Activated CD8-positive, alpha-beta memory T cell treated with anti-CD3 and anti-CD28 coated beads for 1 hour (primary cell): Measurements from ENCODE around the gene KIAA1671.

Experiments
- DNase-seq, 2 donors: peaks; one replicate each; pipeline ENCODE4 v3.0.0-alpha.2; 2020; ENCODE audit warnings: low read depth in 1 of 2; ENCODE audit errors: extremely low read depth in 1 of 2

The KIAA1671 gene

DNA sequence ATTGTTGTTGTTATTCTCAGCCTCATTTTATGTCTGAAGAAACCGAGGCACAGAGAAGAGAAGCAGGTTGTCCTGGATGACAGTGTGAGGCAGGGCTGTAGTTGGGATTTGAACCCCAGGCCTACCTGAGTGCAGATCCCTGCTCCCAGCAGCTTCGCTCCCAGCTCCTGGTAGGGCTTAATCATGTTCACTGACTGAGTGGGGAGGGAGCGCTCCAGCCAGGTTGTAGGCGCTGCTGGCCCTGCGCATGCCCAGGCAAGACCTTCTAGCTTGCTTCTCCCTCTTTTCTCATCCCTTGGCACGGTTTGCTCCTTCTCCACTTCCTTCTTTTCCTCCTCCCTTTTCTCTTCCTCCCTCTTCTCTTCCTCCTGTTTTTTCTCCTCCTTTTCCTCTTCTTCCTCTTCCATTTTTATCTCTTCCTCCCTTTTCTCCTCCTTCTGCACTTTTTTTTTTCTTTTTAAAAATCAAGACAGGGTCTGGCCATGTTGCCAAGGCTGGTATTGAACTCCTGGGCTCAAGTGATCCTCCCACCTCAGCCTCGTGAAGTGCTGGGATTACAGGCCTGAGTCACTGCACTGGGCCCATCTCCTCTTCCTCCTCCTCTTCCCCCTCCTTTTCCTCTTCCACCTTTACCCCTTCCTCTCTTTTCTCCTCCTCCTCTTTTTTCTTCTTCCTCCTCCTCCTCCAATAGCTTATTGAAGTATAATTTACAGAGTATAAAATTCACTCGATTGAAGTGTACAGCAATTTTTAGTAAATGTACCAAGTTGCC is 109.3 kb downstream of the KIAA1671 start:
- DNase-seq: no peak

DNA sequence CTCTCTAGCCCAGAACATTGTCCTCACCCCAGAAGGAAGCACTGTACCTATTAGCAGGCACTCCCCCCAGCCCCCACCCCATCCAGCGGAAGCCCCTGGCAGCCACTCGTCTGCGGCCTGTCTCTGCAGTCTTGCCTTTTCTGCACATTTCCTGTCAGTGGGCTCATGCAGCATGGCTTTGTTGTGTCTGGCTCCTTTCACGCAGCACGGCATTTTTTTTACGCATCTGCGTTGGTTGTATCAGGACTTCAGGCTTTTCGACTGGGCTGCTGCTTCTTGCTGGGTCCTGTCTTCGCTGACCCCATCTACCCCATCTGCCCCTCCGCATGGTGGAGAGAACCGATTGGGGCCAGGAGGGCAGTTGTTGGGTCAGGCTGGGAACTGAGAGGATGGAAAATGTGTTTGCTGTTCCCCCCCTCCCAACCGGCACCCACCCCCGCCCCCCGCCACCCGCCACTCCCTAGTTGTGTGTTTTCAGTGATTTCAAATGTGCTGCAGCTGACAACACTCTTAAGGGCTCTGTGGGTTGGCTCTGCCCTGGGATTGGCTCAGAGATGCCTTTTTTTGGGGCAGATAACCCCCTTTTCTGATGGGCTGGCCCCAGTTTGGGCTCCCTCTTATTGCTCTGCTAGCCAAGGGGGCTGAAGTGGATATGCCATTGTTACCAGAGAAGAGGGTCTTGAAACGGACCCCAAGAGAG is 110.0 kb downstream of the KIAA1671 start:
- DNase-seq: peak; percentile 51 to 74

DNA sequence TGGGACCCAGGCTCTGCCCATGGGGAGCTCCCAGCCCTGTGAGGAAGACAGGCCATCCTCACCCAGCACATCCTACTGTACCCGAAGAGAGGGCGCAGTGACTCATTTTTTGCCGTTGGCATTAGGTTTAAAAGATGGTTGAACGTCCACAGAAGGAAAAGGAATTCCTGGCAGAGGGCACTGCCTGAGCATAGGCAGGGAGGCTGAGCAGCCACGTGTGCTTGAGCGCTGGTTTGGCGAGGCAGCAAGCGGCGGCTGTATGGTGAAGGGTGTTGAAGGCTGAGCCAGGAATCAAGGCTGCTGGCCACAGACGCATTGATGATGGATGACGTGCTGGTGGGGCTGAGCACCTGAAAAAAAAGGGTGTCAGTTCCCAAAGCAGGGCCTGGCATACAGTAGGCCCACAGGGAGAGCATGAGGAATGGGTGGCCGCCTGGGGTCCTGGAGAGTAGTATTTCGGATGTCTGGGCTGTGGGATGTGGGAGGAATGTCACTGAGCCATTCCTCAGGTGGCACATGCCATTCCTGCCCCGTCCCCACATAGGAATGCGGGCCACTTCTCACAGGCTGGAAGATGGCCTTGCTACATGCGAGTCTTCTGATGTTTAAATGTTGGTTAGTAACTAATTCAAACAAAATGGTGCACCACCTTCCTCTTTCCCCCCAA is 112.5 kb downstream of the KIAA1671 start:
- DNase-seq: no peak

DNA sequence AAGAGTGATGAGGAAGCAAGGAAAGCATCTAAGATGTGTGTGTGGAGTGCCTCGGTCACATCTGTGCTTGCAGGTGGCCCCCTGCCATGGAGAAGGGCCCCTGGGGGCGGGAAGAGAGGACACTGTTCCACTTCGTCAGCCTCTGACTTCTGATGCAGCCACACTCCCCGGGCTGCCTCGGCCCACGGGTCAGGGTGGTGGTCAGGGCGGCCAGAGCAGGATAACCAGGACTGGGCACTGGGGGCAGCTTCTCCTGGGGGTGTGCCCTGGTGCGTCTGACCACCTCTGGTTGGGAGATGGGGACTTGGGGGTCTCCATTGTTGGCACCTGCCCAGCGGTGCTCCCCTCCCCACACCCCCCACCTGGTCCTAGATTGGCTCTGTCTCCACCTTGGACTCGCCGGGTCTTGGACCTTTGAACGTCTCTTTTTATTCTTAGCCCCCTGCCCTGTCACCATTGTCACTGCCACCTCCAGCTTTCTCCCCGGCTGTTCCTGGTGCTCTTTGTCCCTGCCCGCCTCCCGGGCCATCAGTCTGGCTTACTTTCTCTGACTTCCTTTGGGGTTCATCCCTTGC is 114.4 kb downstream of the KIAA1671 start:
- DNase-seq: no peak

DNA sequence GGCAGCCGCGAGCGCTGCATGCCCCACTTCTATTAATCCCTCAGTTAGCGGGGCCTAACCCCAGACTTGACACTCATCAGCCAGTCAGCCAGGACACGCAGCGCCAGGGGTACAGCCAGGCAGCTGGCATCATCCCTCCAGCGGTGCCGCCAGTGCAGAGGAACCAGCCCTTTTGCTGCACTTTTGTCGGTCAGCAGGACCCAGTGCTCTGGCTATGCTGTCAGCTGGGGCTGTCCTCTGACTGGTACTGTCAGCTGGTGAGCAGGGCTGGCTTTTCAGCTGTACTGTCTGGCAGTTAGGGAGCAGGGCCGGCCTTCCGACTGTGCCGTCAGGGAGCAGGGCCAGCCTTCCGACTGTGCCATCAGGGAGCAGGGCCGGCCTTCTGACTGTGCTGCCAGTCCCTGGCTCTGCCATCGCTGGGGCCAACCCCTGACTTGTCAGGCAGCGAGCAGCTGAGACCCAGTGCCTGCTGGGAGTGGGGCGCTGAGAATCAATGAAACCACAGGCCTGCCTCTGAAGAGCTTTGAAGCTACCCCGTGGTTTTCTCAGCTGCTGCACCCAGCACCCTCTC is 115.4 kb downstream of the KIAA1671 start:
- peak; percentile 49 to 70 for DNase-seq

DNA sequence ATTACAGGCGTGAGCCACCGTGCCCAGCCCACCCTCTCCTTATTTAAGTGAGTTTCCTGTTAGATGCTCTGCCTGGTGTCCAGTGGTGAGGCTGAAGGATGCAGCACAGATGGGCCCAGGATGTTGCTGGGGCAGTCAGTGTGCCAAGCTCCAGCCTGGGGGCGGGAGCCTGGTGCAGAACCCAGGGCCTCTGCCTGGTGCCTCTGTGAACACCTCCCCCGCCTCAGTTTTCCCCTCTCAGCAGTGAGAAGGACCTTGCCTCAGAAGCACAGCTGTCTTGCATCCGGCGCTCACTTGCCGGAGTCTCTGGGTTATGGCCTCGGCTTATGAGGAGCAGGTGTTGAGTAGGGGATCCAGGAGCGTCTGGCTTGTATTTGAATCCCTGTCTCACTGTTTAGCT is 116.2 kb downstream of the KIAA1671 start:
- no peak for DNase-seq

DNA sequence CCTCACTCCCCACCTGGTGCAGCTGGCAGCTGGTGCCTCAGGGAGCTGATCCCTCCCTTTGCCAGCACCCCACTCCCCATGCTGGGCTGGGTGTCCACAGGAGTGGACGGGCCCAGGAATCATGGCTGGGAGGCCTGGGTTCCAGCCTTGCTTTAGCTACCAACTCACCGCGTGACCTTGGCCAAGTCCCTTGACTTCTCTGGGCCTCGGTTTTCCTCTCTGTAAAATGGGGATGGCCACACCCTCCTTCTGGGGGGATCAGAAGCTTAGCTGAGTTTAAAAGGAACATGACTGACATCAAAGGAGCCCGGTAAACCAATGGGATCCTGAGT is 116.9 kb downstream of the KIAA1671 start:
- DNase-seq: no peak

DNA sequence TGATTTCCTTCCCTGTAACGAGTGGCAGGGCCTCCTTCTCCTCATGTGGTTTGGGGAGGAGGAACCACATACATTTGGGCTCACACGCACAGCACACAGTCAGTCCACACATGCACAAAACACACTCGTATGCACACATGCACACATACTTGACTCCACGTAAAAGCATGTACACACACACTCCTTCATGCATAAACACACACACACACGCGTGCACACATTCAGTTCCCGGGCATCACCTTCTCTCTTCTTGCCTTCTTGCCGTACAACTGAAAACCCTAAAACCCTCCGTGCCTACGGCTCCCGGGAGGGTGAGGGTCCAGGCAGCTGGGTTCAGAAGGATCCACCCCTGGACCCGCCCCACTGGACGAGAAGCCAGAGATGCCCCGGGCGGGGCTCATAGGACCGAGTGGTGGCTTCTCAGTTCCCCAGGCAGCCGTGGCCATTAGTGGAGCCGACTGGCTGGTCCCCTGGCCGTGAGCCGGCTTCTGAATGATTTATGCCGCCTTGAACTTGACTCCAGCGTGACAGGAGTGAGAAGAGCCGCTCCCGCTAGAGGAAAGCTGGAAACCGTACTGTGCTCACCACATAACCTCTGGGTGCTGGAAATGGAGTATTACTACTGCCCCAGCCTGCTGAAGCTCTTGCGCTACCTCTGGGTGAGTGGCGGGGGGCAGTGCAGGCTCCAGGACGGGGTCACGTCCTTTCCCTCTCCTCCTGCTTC is 117.4 kb downstream of the KIAA1671 start:
- no peak for DNase-seq

DNA sequence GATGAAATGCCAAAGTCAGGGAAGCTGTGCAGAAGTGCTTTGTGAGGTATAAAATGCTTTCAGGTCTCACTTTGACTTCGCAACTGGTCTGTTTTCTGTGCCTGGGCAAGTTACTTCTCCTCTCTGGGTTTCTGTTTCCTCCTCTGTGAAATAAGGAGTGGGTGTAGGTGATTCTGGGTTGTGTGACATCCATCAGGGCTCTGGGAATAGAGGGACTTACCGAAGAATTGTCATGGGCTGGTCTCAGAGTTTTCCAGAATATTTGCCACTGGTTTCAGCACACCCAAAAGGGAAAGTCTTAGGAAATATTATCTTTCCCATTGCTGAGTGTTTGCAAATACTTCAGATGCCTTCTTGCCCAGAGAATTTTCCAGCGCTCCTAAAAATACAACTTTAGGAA is 118.4 kb downstream of the KIAA1671 start:
- no peak for DNase-seq

DNA sequence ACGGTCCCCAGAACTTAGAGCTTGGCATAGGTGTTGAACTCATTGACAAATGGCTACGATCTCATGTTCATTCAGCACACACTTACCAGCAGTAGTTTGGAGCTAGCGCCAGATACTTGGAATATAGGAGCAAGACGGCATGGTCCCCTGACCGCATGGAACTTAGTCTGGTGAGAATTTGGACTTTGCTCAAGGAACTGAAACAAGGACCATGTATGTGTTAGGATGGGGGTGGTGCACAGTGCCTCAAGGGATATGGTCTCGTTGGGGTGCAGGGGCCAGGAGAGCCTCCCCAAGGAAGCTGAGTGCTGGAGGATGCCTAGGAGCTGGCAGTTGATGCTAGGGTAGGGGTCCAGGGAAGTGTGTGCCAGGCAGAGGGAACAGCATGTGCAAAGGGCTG is 119.2 kb downstream of the KIAA1671 start:
- no peak for DNase-seq

DNA sequence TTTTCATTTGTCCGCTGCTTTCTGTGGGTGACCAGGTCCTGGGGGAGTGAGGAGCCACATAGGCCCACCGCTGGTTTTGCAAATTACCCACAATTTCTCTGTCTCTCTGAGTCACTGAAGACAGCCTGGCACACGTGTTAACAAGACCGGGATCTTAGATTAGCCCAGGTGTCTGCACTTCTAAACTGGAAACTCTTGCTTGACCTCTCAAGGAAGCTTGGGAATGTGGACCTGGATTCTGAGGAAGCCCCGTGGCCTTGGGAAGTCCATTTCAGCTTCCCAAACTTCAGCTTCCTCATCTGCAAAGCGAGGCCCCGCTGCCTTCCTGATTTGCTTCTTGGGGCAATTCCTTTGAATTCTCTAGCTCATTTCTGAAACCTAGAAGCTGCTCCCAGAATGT is 119.9 kb downstream of the KIAA1671 start:
- no peak for DNase-seq

DNA sequence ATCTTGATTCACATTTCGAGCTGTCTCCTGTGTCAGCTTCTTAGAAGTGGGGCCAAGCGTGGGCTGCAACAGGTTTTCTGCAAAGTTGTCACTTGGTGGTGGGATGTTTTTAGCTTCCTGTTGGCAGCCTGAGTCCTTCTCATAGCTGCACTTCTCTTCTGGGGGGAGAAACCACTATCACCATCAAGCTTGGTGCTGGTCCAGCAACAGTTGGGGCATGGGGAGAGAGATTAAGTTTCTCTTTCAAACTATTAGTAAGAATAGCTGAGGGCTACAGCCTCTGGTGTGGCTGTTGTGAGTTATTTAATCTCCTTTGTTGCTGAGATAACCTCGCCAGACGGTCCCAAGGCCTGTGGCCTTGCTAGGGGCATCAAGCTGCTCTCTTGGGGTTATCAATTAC is 123.8 kb downstream of the KIAA1671 start:
- DNase-seq: no peak

DNA sequence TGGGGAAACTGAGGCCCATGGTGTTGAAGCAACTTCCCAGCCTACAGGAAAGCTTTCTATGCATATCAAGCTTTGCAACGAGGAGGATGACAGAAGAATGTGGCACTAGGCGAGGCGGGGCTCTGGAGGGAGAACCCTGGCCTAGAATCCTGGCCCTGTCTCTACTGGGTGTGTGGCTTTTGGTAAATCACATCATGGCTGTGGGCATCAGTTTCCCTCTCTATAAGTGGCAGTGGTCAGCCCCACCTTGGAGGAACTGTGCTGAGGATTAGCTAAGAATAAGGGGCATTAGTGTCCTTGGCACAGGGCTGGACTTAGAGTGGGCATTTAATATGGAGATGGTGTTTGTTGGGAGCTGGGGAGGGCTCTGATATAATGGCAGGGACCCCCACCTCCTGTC is 124.5 kb downstream of the KIAA1671 start:
- no peak for DNase-seq

DNA sequence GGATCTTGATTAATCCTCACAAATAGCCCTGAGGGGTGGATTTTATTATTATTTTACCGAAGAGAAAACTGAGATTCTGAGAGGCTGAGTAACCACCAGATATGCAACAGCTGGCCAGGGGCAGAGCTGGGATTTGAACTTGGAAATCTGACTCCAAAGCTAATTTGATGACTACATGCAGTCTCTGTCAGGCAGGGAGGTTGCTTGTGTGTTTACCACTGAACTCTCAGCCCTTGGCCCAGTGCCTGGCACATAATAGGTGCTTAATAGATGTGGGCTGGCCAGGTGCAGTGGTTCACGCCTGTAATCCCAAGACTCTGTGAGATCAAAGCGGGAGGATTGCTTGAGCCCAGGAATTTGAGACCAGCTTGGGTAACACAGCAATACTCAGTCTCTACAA is 125.4 kb downstream of the KIAA1671 start:
- DNase-seq: no peak

DNA sequence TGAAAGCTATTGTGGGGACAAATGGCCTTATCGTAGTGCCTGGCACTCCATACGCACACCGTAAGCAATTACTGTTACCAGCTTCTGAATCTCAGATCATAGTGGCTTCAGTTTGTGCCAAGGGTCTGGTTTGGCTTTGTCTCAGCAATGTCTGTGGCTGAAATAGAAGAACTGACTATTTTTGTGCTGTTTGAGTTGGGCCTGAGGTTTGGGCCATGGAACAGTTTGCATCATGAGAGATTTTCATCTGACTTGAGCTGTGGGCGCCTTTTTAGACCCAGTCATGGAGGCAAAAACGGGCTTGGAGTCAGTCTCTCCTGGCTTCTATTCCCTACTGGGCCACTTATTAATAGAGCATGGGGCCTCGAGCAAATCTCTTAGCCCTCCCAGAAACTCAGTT is 126.1 kb downstream of the KIAA1671 start:
- no peak for DNase-seq

DNA sequence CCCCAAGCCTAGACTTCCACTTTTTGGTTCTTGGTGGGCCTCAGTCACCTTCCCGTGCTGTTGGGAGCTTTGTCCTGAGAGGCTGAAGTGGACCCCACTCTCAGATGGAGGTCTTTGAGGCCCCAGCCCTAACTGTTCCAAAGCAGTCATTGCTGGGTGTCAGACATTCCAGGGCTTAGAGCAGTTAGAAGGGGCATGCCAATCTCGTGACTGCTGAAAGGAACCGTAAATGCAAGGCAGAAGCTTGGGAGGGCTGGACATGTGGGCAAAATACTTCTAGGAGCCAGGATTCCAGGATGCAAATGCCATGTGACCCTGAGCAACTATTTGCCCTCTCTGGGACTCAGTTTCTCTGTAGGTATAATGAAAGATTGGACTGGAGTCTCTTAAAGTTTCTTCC is 128.3 kb downstream of the KIAA1671 start:
- DNase-seq: no peak

DNA sequence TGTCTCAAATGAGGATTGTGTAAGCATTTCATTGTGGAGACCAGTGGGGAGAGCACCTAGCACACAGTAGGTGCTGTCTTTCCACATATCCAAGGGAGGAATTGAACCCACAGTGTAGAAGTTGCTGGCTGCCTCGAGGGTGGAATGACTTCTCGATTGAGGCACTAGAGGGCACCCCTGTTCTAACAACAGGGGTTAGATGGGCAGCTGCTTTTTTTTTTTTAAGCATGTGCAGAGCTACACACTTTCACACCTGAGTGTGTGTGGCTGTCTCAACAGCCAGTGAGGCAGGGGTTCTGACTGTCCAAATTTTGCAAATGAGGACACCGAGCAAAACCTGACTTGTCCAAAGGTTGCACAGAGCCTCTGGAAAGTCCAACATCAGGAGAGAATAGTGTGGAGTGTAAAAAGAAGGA is 128.9 kb downstream of the KIAA1671 start:
- DNase-seq: no peak

DNA sequence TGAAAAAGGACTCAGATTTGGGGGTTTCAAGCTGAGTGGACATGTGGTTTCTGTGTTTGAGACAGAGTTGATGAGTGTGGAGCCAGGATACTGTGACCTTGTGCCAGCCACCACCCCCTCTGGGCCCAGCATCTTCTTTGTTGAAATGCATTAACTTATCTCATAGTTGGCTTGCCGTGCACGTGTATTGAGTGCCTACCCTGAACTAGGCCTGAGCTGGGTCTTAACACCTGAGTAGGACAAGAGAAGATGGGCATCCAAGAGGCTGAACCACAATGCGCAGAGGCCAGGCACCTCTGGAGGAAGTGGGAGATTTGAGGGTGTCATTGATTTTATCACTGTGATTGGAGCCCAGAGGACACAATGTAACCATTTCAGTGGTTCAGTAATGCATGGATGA is 129.6 kb downstream of the KIAA1671 start:
- DNase-seq: no peak

DNA sequence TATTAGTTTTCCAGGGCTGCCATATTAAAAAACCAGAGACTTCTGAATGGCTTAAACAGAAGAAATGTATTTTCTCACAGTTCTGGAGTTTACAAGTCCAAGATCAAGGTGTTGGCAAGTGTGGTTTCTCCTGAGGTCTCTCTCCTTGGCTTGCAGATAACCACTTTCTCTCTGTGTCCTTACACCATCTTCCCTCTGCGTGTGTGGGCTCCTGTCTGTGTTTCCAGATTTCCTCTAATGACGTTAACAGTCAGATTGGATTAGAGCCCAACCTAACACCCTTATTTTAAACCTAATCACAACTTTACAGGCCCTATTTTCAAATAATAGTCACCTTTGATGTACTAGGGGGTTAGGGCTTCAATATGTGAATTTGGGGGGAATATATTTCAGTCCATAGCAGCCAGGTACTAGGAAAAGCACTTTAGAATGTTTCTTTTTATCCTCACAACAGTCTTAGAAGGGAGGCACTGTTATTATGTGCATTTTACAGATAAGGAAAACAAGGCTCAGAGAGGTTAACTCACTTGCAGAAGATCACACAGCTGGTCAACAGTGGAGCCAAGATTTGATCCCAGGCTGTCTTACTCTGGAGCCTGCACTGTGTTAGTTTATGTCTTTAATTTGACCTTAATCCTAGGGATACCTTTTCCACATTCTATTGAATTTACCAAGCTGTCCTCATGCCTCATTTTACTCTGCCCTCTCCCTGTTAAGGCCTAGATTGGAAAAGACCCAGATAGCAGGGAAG is 130.7 kb downstream of the KIAA1671 start:
- DNase-seq: no peak

DNA sequence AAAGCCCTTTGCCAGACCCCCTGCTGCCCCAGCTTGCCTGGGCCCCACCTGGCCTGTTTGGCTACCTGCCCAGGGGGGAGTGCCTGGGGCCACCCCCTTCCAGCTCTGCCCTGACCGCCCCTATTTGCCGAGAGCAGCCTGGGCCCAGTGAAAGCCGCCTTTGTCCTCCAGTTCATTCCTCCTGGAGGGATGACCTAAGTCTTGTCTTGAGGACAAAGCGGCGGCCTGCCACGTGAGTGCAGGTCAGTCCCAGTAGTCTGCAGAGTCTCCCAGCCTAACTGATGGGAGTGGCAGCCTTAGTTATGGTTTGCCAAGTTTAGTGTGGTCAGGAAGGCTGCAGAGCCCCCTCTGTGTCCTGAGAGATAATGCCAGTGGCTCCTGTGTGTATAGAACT is 131.3 kb downstream of the KIAA1671 start:
- DNase-seq: no peak
